Prostate gland (tissue), 2 donors: ENCODE results near the gene LRRC14B. TPM values are rescaled to one million over a fixed set of nuclear protein-coding genes. Genes with fewer than 3 reads are reported as not detected.

Experiments
- DNase-seq: peaks from one replicate; pipeline ENCODE4 v3.0.0-alpha.2; 2019; ENCODE audit warnings: low spot score
- H3K27ac ChIP-seq, 2 donors: fragments of 200-600 bp; sonication (generic); 2 replicates each; pipeline ENCODE4 v1.5.1; 2017 to 2019
- H3K27me3 ChIP-seq: fragments of 200-600 bp; sonication (generic); replicated peaks from 2 replicates; pipeline ENCODE4 v1.5.1; 2019; ENCODE audit not compliant: insufficient read depth
- H3K36me3 ChIP-seq, 2 donors: fragments of 200-600 bp; sonication (generic); 1 replicate in 1 of 2; 2 replicates in 1 of 2; pipeline versions ENCODE4 v1.5.1 to v1.8.1; 2017 to 2019
- H3K4me1 ChIP-seq: fragments of 200-600 bp; sonication (generic); replicated peaks from 2 replicates; pipeline ENCODE4 v1.5.1; 2019
- H3K4me3 ChIP-seq, 2 donors: fragments of 200-600 bp; sonication (generic); 2 replicates each; pipeline ENCODE4 v1.5.1; 2017 to 2019
- H3K9me3 ChIP-seq: fragments of 200-600 bp; sonication (generic); 2 replicates; pipeline ENCODE4 v1.5.1; 2017
- POLR2A ChIP-seq: fragments of 450-650 bp; IDR thresholded peaks from one replicate; pipeline ENCODE4 v1.6.1; 2016; ENCODE audit warnings: antibody characterized with exemption, mild to moderate bottlenecking
- POLR2AphosphoS5 ChIP-seq: sonication (generic); formaldehyde crosslinking; IDR thresholded peaks from one replicate; pipeline ENCODE4 v1.6.1; 2017; ENCODE audit warnings: antibody characterized with exemption
- WGBS: methylation state at CpG from one replicate; pipeline ENCODE4 v1.1.5; 2018; 5-methylcytosine and 5-hydroxymethylcytosine counted together
- intact Hi-C: fragments of 100-400 bp; cut with DNase I; formaldehyde crosslinking; loops from one replicate; pipeline ENCODE4 v1.14.2; 2022
- total RNA-seq, 2 donors: library from RNA; depleted of rRNA; stranded (reverse); fragments of >200 nt; gene quantifications; one replicate each; pipeline ENCODE4 v1.1.0, GENCODE V29; 2016
- TF ChIP-seq, protein P1 (sequence below), 4 experiments: fragments of 200-600 bp in 2 of 4; fragments of 450-650 bp in 2 of 4; sonication (generic) in 2 of 4; IDR thresholded peaks; 1 replicate in 3 of 4; 2 replicates in 1 of 4; pipeline ENCODE4 v1.5.1; 2016 to 2019; ENCODE audit warnings: antibody characterized with exemption in 4 of 4, mild to moderate bottlenecking in 2 of 4, moderate library complexity in 2 of 4

The LRRC14B gene
- total RNA-seq, 2 donors from 2014 or later = 1.0 TPM; not detected in 1

DNA sequence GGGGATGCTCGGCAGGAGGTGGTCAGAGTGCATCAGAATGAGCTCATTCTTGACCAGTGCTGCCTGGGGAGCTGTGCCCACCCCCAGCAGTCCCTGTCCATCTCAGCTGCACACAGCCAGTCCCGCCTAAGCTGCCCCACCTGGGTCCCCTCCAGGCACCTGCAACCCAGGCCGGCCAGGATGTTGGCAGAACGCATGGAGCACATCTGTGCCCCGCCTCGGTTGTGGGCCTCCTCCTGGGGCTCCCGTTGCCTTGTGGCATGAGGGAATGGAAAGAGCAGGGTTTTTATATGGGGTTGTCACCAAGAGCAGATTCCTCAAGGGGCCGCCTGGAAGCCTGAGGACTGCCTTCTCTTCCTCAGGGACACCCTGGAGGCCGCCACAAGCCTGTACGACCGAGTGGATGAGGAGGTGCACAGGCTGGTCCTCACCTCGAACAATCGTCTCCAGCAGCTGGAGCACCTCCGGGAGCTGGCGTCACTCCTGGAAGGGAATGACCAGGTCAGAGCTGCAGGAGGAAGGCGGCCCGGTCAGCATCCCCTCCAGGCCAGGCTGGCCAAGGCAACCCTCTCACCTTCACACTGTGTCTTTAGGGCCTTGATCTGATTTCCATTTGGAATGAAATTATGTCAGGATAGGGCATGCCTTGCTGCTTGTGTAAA, 34.8 kb upstream of the LRRC14B start:
- WGBS = 82% methylated on average over 17 of the region's 17 CpGs

DNA sequence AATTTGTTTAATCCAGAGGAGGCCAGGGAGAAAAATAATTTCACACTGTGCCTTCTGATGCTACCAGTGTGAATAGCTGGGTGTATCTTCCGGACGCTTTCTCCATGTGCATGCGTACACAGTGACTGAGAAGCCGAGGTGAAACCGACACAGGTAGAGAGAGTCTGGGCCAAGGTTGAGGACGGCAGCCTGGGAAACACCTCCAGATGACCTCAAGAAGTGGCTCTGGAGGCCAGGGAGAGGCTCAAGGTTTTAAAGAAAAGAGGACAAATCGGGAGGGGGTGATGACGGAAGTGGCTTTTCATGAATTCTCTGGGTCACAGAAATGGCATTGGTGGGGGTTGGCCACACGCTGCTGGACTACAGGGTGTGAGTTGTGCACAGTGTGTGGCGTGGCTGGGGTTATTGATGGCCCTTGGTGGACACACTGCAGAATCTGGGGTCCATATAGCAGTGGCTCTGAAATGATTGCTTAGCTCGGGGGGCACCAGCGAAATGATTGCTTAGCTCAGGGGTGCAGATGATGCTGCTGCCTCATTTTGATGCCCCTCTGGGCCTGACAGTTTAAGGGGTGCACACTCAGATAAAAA, 34.1 kb upstream of the LRRC14B start:
- Histone ChIP-seq H3K4me1 (no peaks in the 10 kb centered on the region), H3K27me3 (no peaks in the 10 kb centered on the region), H3K36me3 (no peaks in the 10 kb centered on the region), H3K27ac (no peak overlapping the region), H3K4me3 (no peak overlapping the region), H3K9me3 (no peaks in the 10 kb centered on the region)
- DNase-seq = no peak
- TF ChIP-seq, protein P1, sequence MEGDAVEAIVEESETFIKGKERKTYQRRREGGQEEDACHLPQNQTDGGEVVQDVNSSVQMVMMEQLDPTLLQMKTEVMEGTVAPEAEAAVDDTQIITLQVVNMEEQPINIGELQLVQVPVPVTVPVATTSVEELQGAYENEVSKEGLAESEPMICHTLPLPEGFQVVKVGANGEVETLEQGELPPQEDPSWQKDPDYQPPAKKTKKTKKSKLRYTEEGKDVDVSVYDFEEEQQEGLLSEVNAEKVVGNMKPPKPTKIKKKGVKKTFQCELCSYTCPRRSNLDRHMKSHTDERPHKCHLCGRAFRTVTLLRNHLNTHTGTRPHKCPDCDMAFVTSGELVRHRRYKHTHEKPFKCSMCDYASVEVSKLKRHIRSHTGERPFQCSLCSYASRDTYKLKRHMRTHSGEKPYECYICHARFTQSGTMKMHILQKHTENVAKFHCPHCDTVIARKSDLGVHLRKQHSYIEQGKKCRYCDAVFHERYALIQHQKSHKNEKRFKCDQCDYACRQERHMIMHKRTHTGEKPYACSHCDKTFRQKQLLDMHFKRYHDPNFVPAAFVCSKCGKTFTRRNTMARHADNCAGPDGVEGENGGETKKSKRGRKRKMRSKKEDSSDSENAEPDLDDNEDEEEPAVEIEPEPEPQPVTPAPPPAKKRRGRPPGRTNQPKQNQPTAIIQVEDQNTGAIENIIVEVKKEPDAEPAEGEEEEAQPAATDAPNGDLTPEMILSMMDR (IDR thresholded peaks at IDR 0.05) = no peak
- TF ChIP-seq POLR2A (no peak), POLR2AphosphoS5 (no peak)
- 94% methylated on average over 12 of the region's 12 CpGs for WGBS
- intact Hi-C loops = no loop called here

More for the DNA sequence above, 34.8 kb upstream of the LRRC14B start:
- H3K9me3 ChIP-seq = no peaks in the 10 kb centered on the region
- intact Hi-C loops = no loop called here
- TF ChIP-seq, protein P1 (IDR thresholded peaks at IDR 0.05) = no peak
- no peak for TF ChIP-seq POLR2AphosphoS5
- TF ChIP-seq POLR2A = no peak
- H3K27ac ChIP-seq = no peak overlapping the region
- no peak overlapping the region for H3K4me3 ChIP-seq
- no peaks in the 10 kb centered on the region for H3K27me3 ChIP-seq
- DNase-seq = no peak
- H3K4me1 ChIP-seq = no peaks in the 10 kb centered on the region
- H3K36me3 ChIP-seq = no peaks in the 10 kb centered on the region

DNA sequence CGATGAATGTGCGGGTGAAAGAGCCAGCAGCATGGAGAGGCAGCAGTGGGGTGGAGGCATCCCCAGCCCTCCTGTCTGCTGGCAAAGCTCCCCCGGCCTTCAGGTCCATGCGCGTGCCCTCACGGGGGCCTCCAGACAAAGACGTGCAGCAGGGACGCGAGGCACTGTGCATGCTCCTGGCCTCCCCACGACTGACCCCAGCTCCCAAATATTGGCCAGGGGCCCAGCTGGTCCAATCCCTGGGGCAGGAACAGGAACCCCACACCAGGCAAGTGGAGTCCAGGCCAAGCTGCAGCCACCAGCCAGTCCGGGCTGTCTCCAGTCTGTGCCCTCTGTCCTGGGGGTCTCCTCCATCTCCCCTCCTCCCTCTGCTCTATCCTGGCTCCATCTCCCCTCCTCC, 33.5 kb upstream of the LRRC14B start:
- TF ChIP-seq POLR2A = no peak
- TF ChIP-seq POLR2AphosphoS5 = no peak
- TF ChIP-seq, protein P1 (IDR thresholded peaks at IDR 0.05) = no peak
- H3K4me3 ChIP-seq = no peak overlapping the region
- H3K4me1 ChIP-seq = no peaks in the 10 kb centered on the region
- no peak for DNase-seq
- WGBS = 78% methylated on average over 11 of the region's 11 CpGs
- intact Hi-C loops = no loop called here
- no peak overlapping the region for H3K27ac ChIP-seq
- H3K27me3 ChIP-seq = no peaks in the 10 kb centered on the region
- no peaks in the 10 kb centered on the region for H3K36me3 ChIP-seq
- no peaks in the 10 kb centered on the region for H3K9me3 ChIP-seq

DNA sequence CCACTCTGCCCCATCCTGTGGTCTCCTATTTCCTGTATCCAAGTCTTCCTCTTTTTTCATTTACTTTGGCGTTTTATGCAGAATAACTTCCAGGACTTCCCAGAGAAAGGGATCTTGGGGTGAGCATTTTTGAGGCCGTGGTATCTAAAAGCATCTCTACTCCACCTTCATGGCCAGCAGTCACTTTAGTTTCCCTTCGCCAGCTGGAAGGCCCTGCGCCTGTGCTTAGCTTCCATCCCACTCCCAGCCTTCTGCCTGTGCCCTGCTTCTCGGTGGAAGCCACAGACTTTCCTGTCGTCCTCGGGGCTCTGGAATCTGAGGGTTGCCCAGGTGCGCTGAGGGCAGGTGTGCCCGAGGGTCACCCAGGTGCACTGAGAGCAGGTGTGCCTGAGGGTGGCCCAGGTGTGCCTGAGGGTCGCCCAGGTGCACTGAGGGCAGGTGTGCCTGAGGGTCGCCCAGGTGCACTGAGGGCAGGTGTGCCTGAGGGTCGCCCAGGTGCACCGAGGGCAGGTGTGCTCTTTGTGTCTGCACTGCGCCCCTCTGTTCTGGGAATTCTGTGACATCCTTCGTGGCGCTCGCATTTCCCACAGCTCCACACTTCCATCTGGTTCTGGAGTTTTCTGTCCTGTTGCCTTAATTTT, 32.4 kb upstream of the LRRC14B start:
- no peaks in the 10 kb centered on the region for H3K9me3 ChIP-seq

More for the DNA sequence above, 32.4 kb upstream of the LRRC14B start:
- H3K4me3 ChIP-seq = no peak overlapping the region
- TF ChIP-seq, protein P1 (IDR thresholded peaks at IDR 0.05) = no peak
- no peak for TF ChIP-seq POLR2AphosphoS5
- no peak for TF ChIP-seq POLR2A
- intact Hi-C loops = no loop called here
- no peaks in the 10 kb centered on the region for H3K27me3 ChIP-seq
- no peaks in the 10 kb centered on the region for H3K4me1 ChIP-seq
- no peak overlapping the region for H3K27ac ChIP-seq
- WGBS = 85% methylated on average over 17 of the region's 17 CpGs
- H3K36me3 ChIP-seq = no peaks in the 10 kb centered on the region
- DNase-seq = no peak
